Kasumi-1 (cell line): ENCODE results near the gene SCARB1.

Source experiments
- DNase-seq, 2 experiments: peaks; one replicate each; lab custom pipeline; 2025; lab: John Stamatoyannopoulos, UW

SCARB1 gene

DNA sequence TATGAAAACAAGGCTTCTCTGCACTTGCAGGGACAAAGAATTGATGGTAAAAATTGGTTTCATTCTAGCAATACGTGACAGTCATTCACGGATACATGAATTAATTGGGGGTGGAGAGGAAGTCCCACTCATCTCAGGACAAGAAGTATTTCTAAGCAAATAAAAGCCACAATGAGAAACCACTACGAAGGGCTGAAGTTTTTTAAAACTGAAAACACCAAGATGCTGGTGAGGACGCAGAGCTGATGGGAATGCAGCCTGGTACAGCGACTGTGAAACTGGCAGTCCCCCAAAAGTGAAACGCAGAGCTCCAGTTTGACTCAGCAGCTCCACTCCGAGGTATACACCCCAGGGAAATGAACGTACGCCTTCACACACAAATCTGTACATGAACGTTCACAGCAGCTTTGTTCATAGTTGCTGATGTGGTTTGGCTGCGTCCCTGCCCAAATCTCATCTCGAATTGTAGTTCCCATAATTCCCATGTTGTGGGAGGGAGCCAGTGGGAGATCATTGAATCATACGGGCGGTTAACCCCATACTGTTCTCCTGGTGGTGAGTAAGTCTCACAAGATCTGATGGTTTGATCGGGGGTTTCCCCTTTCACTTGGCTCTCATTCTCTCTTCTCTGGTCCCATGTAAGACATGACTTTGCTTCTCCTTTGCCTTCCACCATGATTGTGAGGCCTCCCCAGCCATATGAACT is 89.0 kb downstream of the SCARB1 start:
- DNase-seq: peak; percentile 42 to 44

GRCh38 chr12:124774054-124774461 is 89.6 kb downstream of the SCARB1 start:
- DNase-seq: no peak

DNA sequence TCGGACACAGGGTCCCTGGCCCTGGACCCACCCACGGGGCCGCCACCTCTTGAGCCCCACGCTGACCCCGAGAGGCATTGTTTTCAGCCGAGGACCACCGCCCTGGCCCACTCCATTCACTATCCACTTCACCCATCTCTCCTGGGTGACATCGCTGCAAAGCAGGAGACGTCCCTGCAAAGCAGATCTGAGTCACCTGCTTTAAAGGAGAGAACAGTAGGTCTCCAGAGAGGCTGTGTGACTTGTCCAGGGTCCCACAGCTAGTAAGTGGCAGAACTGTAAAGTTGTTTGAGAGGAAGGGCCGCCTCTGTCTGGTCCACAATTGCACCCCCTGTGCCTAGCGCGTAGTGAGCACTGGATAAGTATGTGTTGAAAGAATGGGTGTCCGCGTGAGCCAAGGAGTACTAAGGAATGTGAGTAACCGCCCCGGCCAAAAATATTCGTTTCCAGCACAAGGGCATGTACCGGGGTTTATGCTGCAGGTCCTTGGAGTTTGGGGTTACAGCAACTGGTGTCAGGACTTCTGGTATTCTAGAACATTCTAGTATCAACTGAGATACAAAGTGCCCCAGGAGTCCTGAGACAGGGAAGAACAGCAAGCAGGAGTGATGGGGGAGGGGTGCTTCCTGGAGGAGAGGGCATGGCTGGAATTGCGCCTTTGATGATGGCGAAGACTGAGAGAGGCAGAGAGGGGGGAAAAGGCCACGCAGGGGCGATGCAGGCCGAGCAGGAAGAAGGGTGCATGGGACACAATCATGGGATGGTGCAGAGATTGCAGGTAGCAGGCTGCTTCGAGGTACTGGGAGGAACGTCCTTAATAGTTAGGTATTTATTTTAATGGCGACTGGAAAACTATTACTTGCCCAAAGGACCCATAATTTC is 91.1 kb downstream of the SCARB1 start:
- DNase-seq: no peak

- peak; percentile 64 to 69 for DNase-seq
These were observed 92.0 kb downstream of the SCARB1 start for GRCh38 chr12:124771462-124772288.

- no peak for DNase-seq
These were observed 92.9 kb downstream of the SCARB1 start for GRCh38 chr12:124770728-124771127.

GRCh38 chr12:124769881-124770512 is 93.7 kb downstream of the SCARB1 start:
- no peak for DNase-seq

DNA sequence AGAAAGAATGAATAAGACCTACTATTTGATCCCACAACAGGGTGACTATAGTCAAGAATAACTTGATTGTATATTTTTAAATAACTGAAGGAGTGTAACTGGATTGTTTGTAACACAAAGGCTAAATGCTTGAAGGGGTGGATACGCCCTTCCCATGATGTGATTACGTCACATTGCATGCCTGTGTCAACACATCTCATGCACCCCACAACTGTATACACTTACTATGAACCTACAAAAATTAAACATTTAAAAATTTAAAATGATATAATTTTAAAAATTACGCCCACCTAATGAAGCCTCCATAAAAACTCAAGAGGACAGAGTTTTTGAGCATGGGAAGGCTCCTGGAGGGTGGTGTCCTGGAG is 94.5 kb downstream of the SCARB1 start:
- no peak for DNase-seq

- DNase-seq: no peak
These were observed 95.1 kb downstream of the SCARB1 start for GRCh38 chr12:124768452-124769162.

DNA sequence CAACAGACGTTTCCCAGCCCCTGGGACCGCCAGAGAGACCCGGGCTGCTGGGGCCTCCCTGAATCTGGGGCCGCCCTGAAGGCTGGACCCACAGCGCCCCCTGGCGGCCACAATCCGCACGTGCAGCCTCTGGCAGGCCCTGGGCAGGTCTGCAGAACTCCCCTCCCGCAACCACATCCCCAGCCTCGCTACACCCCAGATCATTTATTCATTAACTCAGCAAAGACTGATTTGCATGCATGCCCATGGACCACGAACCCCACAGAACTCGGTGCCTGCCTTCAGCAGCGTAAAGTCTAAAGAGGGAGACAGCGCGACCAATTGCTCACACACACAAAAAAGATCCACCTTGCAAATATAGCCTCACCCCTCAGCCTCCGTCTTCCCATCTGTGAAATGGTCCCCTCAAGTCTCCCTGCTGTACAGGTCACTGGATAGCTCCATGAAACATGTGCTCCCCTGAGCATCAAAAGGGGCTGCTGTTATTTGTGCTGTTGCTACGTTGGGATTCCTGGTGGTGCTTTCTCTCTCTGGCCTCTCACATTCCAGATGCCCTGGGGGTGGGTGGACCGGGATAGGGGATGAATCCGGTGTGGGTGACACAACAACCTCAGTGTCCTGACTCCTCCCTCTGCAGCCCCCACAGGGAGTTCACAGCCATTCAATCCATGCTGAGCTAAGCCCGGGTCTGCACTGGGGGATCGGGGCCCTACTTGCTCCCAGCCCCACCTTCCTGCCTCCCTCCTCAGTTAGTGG is 96.4 kb downstream of the SCARB1 start:
- peak; percentile 51 to 62 for DNase-seq

GRCh38 chr12:124766727-124767065 is 97.0 kb downstream of the SCARB1 start:
- DNase-seq: no peak

- no peak for DNase-seq
These were observed 97.8 kb downstream of the SCARB1 start for GRCh38 chr12:124765581-124766489.

DNA sequence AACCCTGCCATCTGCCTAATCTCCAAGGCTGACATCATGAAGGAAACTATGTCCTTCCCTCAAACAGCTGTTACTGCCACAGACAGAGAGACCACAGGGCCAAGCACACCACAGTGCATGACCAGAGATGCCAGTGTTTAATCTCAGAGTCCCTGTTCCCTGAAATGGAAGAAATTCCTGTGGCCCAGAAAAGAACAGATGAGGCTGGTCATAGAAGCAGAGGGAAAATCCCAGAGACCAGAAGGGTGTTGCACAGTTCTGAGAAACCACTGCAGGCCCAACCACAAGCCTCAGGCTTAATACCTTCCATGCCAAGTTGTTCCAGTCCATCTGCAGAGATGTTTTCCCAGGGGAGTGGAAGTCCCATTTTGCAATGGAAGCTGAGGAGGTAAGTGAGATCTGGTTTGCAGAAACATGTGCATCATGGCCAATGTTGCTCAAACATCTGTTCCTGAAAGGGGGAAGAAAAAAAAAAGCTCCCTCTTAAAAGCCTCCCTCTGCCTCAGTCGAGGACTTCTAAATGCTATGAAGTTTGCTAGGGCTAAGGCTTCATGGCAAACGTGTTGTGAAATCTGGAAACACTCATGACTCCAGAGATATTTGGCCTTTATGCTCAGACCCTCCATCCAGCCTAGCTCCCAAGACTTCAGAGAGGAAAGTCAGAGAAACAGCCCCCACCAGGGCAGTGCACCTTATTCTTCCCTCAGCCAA is 98.6 kb downstream of the SCARB1 start:
- no peak for DNase-seq

GRCh38 chr12:124764451-124764850 is 99.2 kb downstream of the SCARB1 start:
- peak; percentile 21 to 38 for DNase-seq

DNA sequence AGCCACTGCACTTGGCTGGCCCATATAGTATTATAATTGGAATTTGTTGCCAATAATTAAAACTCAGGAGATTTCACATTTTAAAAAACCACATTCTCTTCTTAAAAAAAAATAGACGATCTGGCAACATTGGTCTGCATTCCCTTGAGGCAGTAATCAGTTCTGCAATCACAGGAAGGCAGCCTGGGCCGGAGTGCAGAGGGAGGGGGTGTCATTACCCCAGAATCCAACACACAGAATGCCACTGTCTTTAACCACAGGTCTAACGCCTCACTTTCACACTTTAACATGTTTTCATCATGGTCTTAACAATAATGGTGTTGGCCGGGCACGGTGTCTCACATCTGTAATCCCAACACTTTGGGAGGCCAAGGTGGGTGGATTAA is 100.1 kb downstream of the SCARB1 start:
- DNase-seq: no peak

- DNase-seq: no peak
These were observed 100.7 kb downstream of the SCARB1 start for GRCh38 chr12:124762791-124763593.

- DNase-seq: no peak
These were observed 101.3 kb downstream of the SCARB1 start for GRCh38 chr12:124762384-124762783.

DNA sequence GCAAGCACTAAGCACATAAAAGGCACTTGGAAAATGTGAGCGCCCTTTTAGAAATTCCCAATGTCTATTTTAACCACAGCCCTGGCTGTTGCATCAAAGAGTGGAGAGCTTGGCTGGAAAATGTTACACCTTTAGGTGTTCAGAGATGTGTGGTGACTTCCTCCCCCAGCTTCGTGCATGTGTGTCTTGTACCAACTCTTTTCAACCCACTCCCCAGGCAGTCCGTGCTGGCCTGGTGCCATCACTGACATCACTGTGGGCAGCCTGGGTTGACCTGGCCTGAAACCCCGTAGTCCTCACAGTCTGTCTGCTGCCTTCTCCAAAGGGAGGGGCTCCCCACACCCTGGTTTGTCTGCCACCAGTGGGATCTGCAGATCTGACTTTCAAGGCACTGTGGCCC is 101.8 kb downstream of the SCARB1 start:
- DNase-seq: no peak

- DNase-seq: no peak
These were observed 102.6 kb downstream of the SCARB1 start for GRCh38 chr12:124761056-124761455.
